K562 (cell line): ENCODE measurements around the gene SIRT2. TPM values are rescaled to one million over a fixed set of nuclear protein-coding genes. Genes with fewer than 3 reads are reported as not detected.
A peak's percentile ranks its signal among the peaks of the same experiment; 100 is the strongest.

ENCODE experiments used
- ELF2 ChIP-seq: fragments of 250-450 bp; sonication (Bioruptor Pico); IDR thresholded peaks from 2 replicates; pipeline ENCODE4 v1.5.0; 2021; ENCODE audit warnings: mild to moderate bottlenecking
- ETS1 ChIP-seq: conservative IDR thresholded peaks from 2 replicates; pipeline ENCODE4 v1.6.1; 2011; ENCODE audit warnings: low read depth, mild to moderate bottlenecking, low read length; ENCODE audit not compliant: control insufficient read depth
- HDAC6 ChIP-seq: IDR thresholded peaks from 2 replicates; pipeline ENCODE4 v1.6.1; 2012; ENCODE audit warnings: low read depth, mild to moderate bottlenecking, control low read depth, inconsistent platforms, low read length, moderate library complexity
- HNRNPL ChIP-seq: fragments of 200-400 bp; formaldehyde crosslinking; IDR thresholded peaks from 2 replicates; pipeline ENCODE4 v1.6.1; 2017; ENCODE audit warnings: low read depth, mild to moderate bottlenecking, low read length
- JUN ChIP-seq, 2 experiments: sonication (generic) in 1 of 2; formaldehyde crosslinking in 1 of 2; IDR thresholded peaks; 2 replicates each; pipeline versions ENCODE4 v1.6.1 to v1.8.0; 2012 to 2022; ENCODE audit warnings: borderline replicate concordance in 2 of 2, mild to moderate bottlenecking in 2 of 2, improper control_type of control experiment in 1 of 2, low read depth in 1 of 2, low read length in 1 of 2, missing genetic modification reagents in 1 of 2
- NFIX ChIP-seq: fragments of 250-450 bp; sonication (Bioruptor Pico); IDR thresholded peaks from 2 replicates; pipeline ENCODE4 v1.4.0; 2020; ENCODE audit warnings: low read depth, mild to moderate bottlenecking, moderate library complexity
- PBX2 ChIP-seq, 2 experiments: IDR thresholded peaks in 1 of 2; conservative IDR thresholded peaks in 1 of 2; 2 replicates each; pipeline ENCODE4 v1.6.1; 2016; ENCODE audit warnings: low read depth in 2 of 2, mild to moderate bottlenecking in 1 of 2, missing compliant biosample characterization in 1 of 2, missing genetic modification characterization in 1 of 2, moderate library complexity in 1 of 2
- PCBP1 ChIP-seq: fragments of 200-400 bp; formaldehyde crosslinking; IDR thresholded peaks from 2 replicates; pipeline ENCODE4 v1.6.1; 2018; ENCODE audit warnings: mild to moderate bottlenecking, low read depth, low read length; ENCODE audit not compliant: poor library complexity, severe bottlenecking
- RBM34 ChIP-seq: fragments of 200-400 bp; formaldehyde crosslinking; IDR thresholded peaks from 2 replicates; pipeline ENCODE4 v1.6.1; 2018; ENCODE audit warnings: low read length, borderline replicate concordance; ENCODE audit not compliant: insufficient read depth
- TAF1 ChIP-seq: IDR thresholded peaks from 2 replicates; pipeline ENCODE4 v1.6.1; 2011; ENCODE audit warnings: mild to moderate bottlenecking, low read length, moderate library complexity; ENCODE audit not compliant: insufficient read depth, control insufficient read depth, severe bottlenecking; ENCODE audit errors: extremely low read depth
- polyA plus RNA-seq, 8 experiments: library from polyadenylated mRNA; depleted of rRNA in 4 of 8; stranded (reverse) in 5 of 8; unstranded in 3 of 8; fragments of >200 nt; fragmentation: Nextera tagmentation in 2 of 8; fragmentation: Illumina TruSeq in 1 of 8; extraction: Ambion mirVana in 2 of 8; extraction: Trizol in 1 of 8; gene quantifications; 2 replicates each; pipeline versions ENCODE4 v1.2.1 to v1.2.3, GENCODE V29; 2011 to 2014; ENCODE audit warnings: inconsistent platforms in 1 of 8, missing spikeins in 1 of 8
- total RNA-seq, 7 experiments: library from RNA; depleted of rRNA in 6 of 7; stranded (reverse); fragments of >200 nt in 6 of 7; fragmentation: Illumina TruSeq in 2 of 7; extraction: Trizol in 2 of 7; gene quantifications; 2 replicates each; pipeline versions ENCODE4 v1.2.1 to v1.2.3, GENCODE V29; 2011 to 2021; ENCODE audit warnings: low replicate concordance in 1 of 7
- TF ChIP-seq, protein P1 (sequence below): sonication (generic); formaldehyde crosslinking; IDR thresholded peaks from 2 replicates; pipeline ENCODE4 v1.8.1; 2023; ENCODE audit warnings: mild to moderate bottlenecking, missing genetic modification reagents
- TF ChIP-seq, protein P2 (sequence below): fragments of 450-650 bp; IDR thresholded peaks from 2 replicates; pipeline ENCODE4 v1.6.1; 2016; ENCODE audit warnings: borderline replicate concordance
- TF ChIP-seq, protein P3 (sequence below): fragments of 250-450 bp; sonication (Bioruptor Pico); IDR thresholded peaks from 2 replicates; pipeline ENCODE4 v1.4.0; 2020; ENCODE audit warnings: mild to moderate bottlenecking, moderate library complexity

Gene SIRT2
- total and polyA plus RNA-seq, 9 of the 15 experiments (the other 6 are each of a cell fraction or from before 2014, with no cell fraction given): 2.3 to 35.2 (median 22.9) TPM

DNA sequence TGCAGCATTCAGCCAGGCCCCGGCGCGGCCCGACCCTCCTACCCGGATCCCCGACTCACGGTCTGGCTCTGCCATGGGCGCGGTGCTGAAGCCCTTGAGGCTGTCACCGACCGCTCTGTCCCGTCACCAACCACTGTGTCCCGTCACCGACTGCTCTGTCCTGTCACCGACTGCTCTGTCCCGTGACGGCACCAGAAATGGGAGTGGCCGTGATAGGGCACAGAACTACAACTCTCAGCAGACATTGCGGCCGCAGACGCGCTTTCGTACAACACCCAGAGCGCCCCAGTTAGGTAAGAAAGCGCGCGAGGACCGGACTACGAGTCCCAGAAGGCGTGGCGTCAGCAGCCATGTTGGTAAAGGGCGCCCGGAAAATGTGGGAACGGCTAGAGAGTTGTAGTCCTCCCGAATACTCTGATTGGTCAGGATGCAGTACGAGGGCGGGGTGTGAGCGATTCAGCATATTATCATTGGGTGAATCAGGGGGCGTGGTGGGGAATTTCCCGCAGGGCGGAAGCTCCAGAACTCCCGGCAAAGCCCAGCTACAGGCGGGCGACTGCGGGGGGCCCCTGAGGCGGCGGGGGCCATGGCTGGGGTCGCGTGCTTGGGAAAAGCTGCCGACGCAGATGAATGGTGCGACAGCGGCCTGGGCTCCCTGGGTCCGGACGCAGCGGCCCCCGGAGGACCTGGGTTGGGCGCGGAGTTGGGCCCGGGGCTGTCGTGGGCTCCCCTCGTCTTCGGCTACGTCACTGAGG lies at the start of gene SIRT2, which contains the start of gene NFKBIB (continued):
- TF ChIP-seq RBM34: no peak
- TF ChIP-seq TAF1: peak; percentile 42
- TF ChIP-seq PCBP1: no peak
- TF ChIP-seq HDAC6: no peak
- TF ChIP-seq, protein P1, sequence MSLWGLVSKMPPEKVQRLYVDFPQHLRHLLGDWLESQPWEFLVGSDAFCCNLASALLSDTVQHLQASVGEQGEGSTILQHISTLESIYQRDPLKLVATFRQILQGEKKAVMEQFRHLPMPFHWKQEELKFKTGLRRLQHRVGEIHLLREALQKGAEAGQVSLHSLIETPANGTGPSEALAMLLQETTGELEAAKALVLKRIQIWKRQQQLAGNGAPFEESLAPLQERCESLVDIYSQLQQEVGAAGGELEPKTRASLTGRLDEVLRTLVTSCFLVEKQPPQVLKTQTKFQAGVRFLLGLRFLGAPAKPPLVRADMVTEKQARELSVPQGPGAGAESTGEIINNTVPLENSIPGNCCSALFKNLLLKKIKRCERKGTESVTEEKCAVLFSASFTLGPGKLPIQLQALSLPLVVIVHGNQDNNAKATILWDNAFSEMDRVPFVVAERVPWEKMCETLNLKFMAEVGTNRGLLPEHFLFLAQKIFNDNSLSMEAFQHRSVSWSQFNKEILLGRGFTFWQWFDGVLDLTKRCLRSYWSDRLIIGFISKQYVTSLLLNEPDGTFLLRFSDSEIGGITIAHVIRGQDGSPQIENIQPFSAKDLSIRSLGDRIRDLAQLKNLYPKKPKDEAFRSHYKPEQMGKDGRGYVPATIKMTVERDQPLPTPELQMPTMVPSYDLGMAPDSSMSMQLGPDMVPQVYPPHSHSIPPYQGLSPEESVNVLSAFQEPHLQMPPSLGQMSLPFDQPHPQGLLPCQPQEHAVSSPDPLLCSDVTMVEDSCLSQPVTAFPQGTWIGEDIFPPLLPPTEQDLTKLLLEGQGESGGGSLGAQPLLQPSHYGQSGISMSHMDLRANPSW (CRISPR knock-in tag): no peak
- TF ChIP-seq ELF2 (CRISPR knock-in tag): peak; percentile 99
- TF ChIP-seq JUN (IDR thresholded peaks at IDR 0.05; ENCODE audit: borderline replicate concordance, low read depth, low read length): peak; percentile 73; the same call in 1 of the 2 replicates
- no peak for TF ChIP-seq JUN (CRISPR knock-in tag; IDR thresholded peaks at IDR 0.05; ENCODE audit: borderline replicate concordance)
- TF ChIP-seq, protein P2, sequence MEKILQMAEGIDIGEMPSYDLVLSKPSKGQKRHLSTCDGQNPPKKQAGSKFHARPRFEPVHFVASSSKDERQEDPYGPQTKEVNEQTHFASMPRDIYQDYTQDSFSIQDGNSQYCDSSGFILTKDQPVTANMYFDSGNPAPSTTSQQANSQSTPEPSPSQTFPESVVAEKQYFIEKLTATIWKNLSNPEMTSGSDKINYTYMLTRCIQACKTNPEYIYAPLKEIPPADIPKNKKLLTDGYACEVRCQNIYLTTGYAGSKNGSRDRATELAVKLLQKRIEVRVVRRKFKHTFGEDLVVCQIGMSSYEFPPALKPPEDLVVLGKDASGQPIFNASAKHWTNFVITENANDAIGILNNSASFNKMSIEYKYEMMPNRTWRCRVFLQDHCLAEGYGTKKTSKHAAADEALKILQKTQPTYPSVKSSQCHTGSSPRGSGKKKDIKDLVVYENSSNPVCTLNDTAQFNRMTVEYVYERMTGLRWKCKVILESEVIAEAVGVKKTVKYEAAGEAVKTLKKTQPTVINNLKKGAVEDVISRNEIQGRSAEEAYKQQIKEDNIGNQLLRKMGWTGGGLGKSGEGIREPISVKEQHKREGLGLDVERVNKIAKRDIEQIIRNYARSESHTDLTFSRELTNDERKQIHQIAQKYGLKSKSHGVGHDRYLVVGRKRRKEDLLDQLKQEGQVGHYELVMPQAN: peak; percentile 89
- TF ChIP-seq HNRNPL: no peak
- TF ChIP-seq PBX2 (CRISPR knock-in tag; IDR thresholded peaks at IDR 0.05; ENCODE audit: low read depth): peak; percentile 28; the same call in 1 of the 2 replicates
- no peak for TF ChIP-seq PBX2 (tag; conservative IDR thresholded peaks at IDR 0.05; ENCODE audit: low read depth)
- TF ChIP-seq NFIX (CRISPR knock-in tag): no peak
- TF ChIP-seq ETS1: peak; percentile 100
- TF ChIP-seq, protein P3, sequence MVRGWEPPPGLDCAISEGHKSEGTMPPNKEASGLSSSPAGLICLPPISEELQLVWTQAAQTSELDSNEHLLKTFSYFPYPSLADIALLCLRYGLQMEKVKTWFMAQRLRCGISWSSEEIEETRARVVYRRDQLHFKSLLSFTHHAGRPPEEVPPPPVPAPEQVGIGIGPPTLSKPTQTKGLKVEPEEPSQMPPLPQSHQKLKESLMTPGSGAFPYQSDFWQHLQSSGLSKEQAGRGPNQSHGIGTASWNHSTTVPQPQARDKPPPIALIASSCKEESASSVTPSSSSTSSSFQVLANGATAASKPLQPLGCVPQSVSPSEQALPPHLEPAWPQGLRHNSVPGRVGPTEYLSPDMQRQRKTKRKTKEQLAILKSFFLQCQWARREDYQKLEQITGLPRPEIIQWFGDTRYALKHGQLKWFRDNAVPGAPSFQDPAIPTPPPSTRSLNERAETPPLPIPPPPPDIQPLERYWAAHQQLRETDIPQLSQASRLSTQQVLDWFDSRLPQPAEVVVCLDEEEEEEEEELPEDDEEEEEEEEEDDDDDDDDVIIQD (CRISPR knock-in tag): no peak
